HepG2 (cell line): ENCODE results near the gene RLN3. TPM values are rescaled to one million over a fixed set of nuclear protein-coding genes. Genes with fewer than 3 reads are reported as not detected.

Experiments
- MLXIP ChIP-seq: sonication (generic); formaldehyde crosslinking; IDR thresholded peaks from 2 replicates; pipeline ENCODE4 v1.9.0; 2021; ENCODE audit warnings: missing genetic modification reagents, borderline replicate concordance
- NFKB2 ChIP-seq: sonication (generic); formaldehyde crosslinking; IDR thresholded peaks from 2 replicates; pipeline ENCODE4 v1.4.0; 2020; ENCODE audit warnings: missing genetic modification reagents, borderline replicate concordance
- NFRKB ChIP-seq: fragments of 450-650 bp; IDR thresholded peaks from 2 replicates; pipeline ENCODE4 v1.6.1; 2017
- NR0B2 ChIP-seq: sonication (generic); formaldehyde crosslinking; IDR thresholded peaks from 2 replicates; pipeline ENCODE4 v1.4.0; 2020; ENCODE audit warnings: mild to moderate bottlenecking, missing genetic modification reagents
- PLRG1 ChIP-seq: fragments of 450-650 bp; conservative IDR thresholded peaks from 2 replicates; pipeline ENCODE4 v1.6.1; 2016
- RARG ChIP-seq: sonication (generic); formaldehyde crosslinking; IDR thresholded peaks from 2 replicates; pipeline ENCODE4 v1.4.0; 2020; ENCODE audit warnings: low read depth, mild to moderate bottlenecking, missing genetic modification reagents
- RBFOX2 ChIP-seq: fragments of 200-400 bp; formaldehyde crosslinking; IDR thresholded peaks from 2 replicates; pipeline ENCODE4 v1.6.1; 2017; ENCODE audit warnings: low read depth, mild to moderate bottlenecking, low read length
- ZBTB42 ChIP-seq: sonication (generic); formaldehyde crosslinking; IDR thresholded peaks from 2 replicates; pipeline ENCODE4 v1.5.0; 2020; ENCODE audit warnings: mild to moderate bottlenecking, missing genetic modification reagents
- ZNF576 ChIP-seq: sonication (generic); formaldehyde crosslinking; IDR thresholded peaks from 2 replicates; pipeline ENCODE4 v1.4.0; 2020; ENCODE audit warnings: mild to moderate bottlenecking, missing genetic modification reagents
- ZNF598 ChIP-seq: sonication (generic); formaldehyde crosslinking; IDR thresholded peaks from 2 replicates; pipeline ENCODE4 v1.5.1; 2020; ENCODE audit warnings: mild to moderate bottlenecking, missing genetic modification reagents, borderline replicate concordance
- polyA plus RNA-seq, 8 experiments: library from polyadenylated mRNA; depleted of rRNA in 3 of 8; stranded (reverse) in 7 of 8; unstranded in 1 of 8; fragments of >200 nt; fragmentation: Illumina TruSeq in 4 of 8; extraction: Trizol in 4 of 8; gene quantifications; 2 replicates each; pipeline versions ENCODE4 v1.2.1 to v1.2.3, GENCODE V29; 2011 to 2016; ENCODE audit warnings: low read depth in 4 of 8, missing spikeins in 1 of 8, mixed read lengths in 1 of 8; ENCODE audit not compliant: insufficient read depth in 1 of 8
- total RNA-seq, 5 experiments: library from RNA; depleted of rRNA; stranded (reverse); fragments of >200 nt; fragmentation: Illumina TruSeq; extraction: Trizol; gene quantifications; 2 replicates each; pipeline ENCODE4 v1.2.3, GENCODE V29; 2016; ENCODE audit warnings: low read depth in 1 of 5

Gene RLN3
- total and polyA plus RNA-seq, 2 of the 13 experiments (the other 11 are each of a cell fraction or from before 2014, with no cell fraction given), result not detected

- no peak for TF ChIP-seq MLXIP (CRISPR knock-in tag)
- no peak for TF ChIP-seq RARG (CRISPR knock-in tag)
- TF ChIP-seq ZNF598 (CRISPR knock-in tag), result no peak
- TF ChIP-seq ZBTB42 (CRISPR knock-in tag), result no peak
- no peak for TF ChIP-seq ZNF576 (CRISPR knock-in tag)
- no peak for TF ChIP-seq NR0B2 (CRISPR knock-in tag)
- no peak for TF ChIP-seq NFRKB
- TF ChIP-seq NFKB2 (CRISPR knock-in tag), result no peak
- TF ChIP-seq PLRG1, result no peak
- no peak for TF ChIP-seq RBFOX2
Observed at GRCh38 chr19:14012378-14012915, 15.5 kb upstream of the RLN3 start (continued).
